ENCODE measurements around the gene STK24.

GRCh38 chr13:98411013-98411412 lies 165.9 kb downstream of the STK24 start:
- TF ChIP-seq CEBPB (IDR thresholded peaks at IDR 0.05) (no peak), REST (IDR thresholded peaks at IDR 0.05; ENCODE audit: low read depth) (no peak), NFIC (IDR thresholded peaks at IDR 0.05) (no peak), CREB1 (IDR thresholded peaks at IDR 0.05; ENCODE audit: low read depth) (no peak), YY1 (IDR thresholded peaks at IDR 0.05; ENCODE audit: low read depth) (no peak), TAF1 (IDR thresholded peaks at IDR 0.05; ENCODE audit: low read depth) (no peak)
